ENCODE results near the gene CROCC2.

The CROCC2 gene

GRCh38 chr2:241001413-241002274, 95.5 kb downstream of the CROCC2 start:
- no peaks in the 10 kb centered on the region; the same call in 1 of the 2 replicates for H3K27me3 ChIP-seq (replicated peaks; ENCODE audit: control insufficient read depth, insufficient read depth, low read length)
- H3K4me3 ChIP-seq (replicated peaks; ENCODE audit: low read depth, low read length), result no peak overlapping the region
- TF ChIP-seq, protein P1, sequence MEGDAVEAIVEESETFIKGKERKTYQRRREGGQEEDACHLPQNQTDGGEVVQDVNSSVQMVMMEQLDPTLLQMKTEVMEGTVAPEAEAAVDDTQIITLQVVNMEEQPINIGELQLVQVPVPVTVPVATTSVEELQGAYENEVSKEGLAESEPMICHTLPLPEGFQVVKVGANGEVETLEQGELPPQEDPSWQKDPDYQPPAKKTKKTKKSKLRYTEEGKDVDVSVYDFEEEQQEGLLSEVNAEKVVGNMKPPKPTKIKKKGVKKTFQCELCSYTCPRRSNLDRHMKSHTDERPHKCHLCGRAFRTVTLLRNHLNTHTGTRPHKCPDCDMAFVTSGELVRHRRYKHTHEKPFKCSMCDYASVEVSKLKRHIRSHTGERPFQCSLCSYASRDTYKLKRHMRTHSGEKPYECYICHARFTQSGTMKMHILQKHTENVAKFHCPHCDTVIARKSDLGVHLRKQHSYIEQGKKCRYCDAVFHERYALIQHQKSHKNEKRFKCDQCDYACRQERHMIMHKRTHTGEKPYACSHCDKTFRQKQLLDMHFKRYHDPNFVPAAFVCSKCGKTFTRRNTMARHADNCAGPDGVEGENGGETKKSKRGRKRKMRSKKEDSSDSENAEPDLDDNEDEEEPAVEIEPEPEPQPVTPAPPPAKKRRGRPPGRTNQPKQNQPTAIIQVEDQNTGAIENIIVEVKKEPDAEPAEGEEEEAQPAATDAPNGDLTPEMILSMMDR (IDR thresholded peaks at IDR 0.05; ENCODE audit: insufficient read depth, low read length, poor library complexity, severe bottlenecking), result no peak
- DNase-seq (ENCODE audit: extremely low read depth, insufficient read length), result no peak
- no peaks in the 10 kb centered on the region for H3K36me3 ChIP-seq (ENCODE audit: control insufficient read depth, insufficient read depth, low read length)

DNA sequence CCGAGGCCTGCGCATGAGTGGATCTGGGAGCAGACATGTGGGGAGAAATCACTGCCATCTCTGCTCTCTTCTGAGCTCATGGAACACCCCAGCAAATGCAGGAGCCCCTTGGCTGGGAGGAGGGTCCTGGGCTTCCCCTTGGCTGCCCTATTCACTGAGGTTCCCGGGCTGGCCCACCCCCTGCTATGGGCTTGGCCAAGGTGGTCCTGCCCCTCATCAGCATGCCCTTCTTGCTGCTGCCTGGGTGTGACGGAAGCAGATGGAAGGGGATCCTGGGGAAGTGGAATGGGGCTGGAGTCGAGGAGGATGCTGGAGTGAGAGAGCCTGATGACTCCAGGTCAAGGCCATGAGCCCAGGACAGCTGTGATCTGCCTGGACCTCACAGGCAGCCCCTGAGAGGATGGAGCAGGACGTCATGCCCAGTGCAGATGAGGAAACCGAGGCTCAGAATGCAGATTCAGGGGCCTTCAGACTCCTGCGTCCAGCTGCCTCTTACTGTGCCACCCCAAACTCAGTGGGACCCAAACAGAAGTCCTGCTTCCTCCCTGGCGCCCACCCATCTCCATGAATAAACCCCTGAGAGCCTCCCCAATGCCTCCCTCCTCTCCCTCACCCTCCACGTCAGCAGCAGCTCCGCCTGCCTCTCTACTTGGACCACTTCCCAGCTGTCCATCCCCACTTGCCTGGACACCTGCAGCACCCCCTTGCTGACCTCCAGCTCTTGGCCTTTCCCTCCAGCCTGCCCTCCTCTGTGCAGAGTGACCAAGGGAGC, 96.3 kb downstream of the CROCC2 start:
- no peak for DNase-seq (ENCODE audit: extremely low read depth, insufficient read length)
- H3K27me3 ChIP-seq (replicated peaks; ENCODE audit: control insufficient read depth, insufficient read depth, low read length), result no peaks in the 10 kb centered on the region; the same call in 1 of the 2 replicates
- TF ChIP-seq, protein P1 (IDR thresholded peaks at IDR 0.05; ENCODE audit: insufficient read depth, low read length, poor library complexity, severe bottlenecking), result no peak
- no peaks in the 10 kb centered on the region for H3K36me3 ChIP-seq (ENCODE audit: control insufficient read depth, insufficient read depth, low read length)
- no peak overlapping the region for H3K4me3 ChIP-seq (replicated peaks; ENCODE audit: low read depth, low read length)

DNA sequence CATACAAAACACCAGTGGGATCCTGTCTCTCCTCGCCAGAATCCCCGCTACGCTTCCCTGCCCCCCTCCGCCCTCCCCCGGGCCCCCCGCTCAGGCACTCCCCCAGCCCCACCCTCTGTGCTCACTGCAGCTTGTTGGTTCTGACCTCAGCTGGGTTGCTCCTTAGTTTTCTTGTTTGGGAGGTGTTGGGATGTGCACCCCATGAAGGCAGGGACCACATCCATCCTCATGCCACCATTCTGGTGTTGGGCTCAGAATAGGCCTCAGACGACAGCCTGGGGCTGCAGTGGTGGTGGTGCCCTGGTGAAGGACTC, 96.9 kb downstream of the CROCC2 start:
- no peaks in the 10 kb centered on the region for H3K36me3 ChIP-seq (ENCODE audit: control insufficient read depth, insufficient read depth, low read length)
- H3K4me3 ChIP-seq (replicated peaks; ENCODE audit: low read depth, low read length), result no peak overlapping the region
- TF ChIP-seq, protein P1 (IDR thresholded peaks at IDR 0.05; ENCODE audit: insufficient read depth, low read length, poor library complexity, severe bottlenecking), result no peak
- H3K27me3 ChIP-seq (replicated peaks; ENCODE audit: control insufficient read depth, insufficient read depth, low read length), result no peaks in the 10 kb centered on the region; the same call in 1 of the 2 replicates
- no peak for DNase-seq (ENCODE audit: extremely low read depth, insufficient read length)

GRCh38 chr2:241003369-241003768, 97.2 kb downstream of the CROCC2 start:
- no peaks in the 10 kb centered on the region for H3K36me3 ChIP-seq (ENCODE audit: control insufficient read depth, insufficient read depth, low read length)
- TF ChIP-seq, protein P1 (IDR thresholded peaks at IDR 0.05; ENCODE audit: insufficient read depth, low read length, poor library complexity, severe bottlenecking), result no peak
- H3K4me3 ChIP-seq (replicated peaks; ENCODE audit: low read depth, low read length), result no peak overlapping the region
- H3K27me3 ChIP-seq (replicated peaks; ENCODE audit: control insufficient read depth, insufficient read depth, low read length), result no peaks in the 10 kb centered on the region; the same call in 1 of the 2 replicates
- DNase-seq (ENCODE audit: extremely low read depth, insufficient read length), result no peak

DNA sequence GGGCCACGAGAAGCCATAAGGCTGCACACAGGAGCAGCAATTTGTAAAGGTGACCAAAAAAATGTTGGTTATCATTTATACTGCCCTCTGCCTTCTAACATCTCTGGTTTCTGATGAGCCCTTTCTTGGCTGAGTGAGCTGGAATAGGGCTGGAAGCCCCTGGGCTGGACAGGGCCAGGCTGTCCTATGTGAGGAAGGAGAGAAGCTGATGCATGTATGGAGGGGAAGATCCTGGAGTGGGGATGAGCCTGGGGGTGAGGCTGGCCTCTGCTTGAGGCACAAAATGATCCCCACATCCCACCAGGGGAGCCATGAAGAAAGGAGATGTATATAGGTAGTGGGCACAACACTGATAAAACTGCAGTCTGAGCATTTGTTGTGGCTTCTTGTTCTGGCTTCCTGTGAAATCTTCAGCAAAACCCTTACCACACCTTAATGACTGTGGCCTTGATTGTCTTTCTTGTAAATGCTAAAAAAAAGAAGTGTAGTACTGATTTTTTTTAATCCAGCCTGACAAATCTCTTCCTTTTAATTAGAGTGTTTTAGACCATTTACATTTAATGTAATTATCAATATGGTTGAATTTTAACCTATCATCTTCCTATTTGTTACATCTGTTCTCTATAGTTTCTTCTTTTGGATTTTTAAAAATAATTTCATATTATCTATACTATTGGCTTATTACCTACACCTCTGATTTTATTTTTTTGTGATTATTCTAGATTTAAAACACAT, 97.9 kb downstream of the CROCC2 start:
- DNase-seq (ENCODE audit: extremely low read depth, insufficient read length), result no peak
- Histone ChIP-seq H3K27me3 (replicated peaks; ENCODE audit: control insufficient read depth, insufficient read depth, low read length) (no peaks in the 10 kb centered on the region; the same call in 1 of the 2 replicates), H3K4me3 (replicated peaks; ENCODE audit: low read depth, low read length) (no peak overlapping the region), H3K36me3 (ENCODE audit: control insufficient read depth, insufficient read depth, low read length) (no peaks in the 10 kb centered on the region)
- TF ChIP-seq, protein P1 (IDR thresholded peaks at IDR 0.05; ENCODE audit: insufficient read depth, low read length, poor library complexity, severe bottlenecking), result no peak
